B cell (primary cell): ENCODE measurements around the gene CDIP1. TPM values are rescaled to one million over a fixed set of nuclear protein-coding genes. Genes with fewer than 3 reads are reported as not detected.
A peak's percentile ranks its signal among the peaks of the same experiment; 100 is the strongest.

Source experiments
- ATAC-seq: fragments of 200-7000 bp; cut with Tn5 transposase; one replicate; pipeline ENCODE4 v1.10.0; 2021; ENCODE audit warnings: low read depth, mild to moderate bottlenecking, moderate number of reproducible peaks, moderate library complexity
- CTCF ChIA-PET: fragments of 350-600 bp; sonication (Branson Sonifier 250); formaldehyde crosslinking; loops from one replicate; lab custom pipeline; 2021; ENCODE audit warnings: antibody characterized with exemption, inconsistent platforms; lab: Charles Lee
- POLR2A ChIA-PET: fragments of 350-600 bp; sonication (Branson Sonifier 250); formaldehyde crosslinking; loops from one replicate; lab custom pipeline; 2021; ENCODE audit warnings: antibody characterized with exemption; lab: Charles Lee
- DNase-seq: peaks from one replicate; pipeline ENCODE4 v3.0.0; 2013
- H2AFZ ChIP-seq: 2 replicates; pipeline ENCODE4 v1.6.1; 2012; ENCODE audit warnings: mild to moderate bottlenecking, low read depth, low read length; ENCODE audit not compliant: insufficient read depth, poor library complexity, severe bottlenecking
- H3K27ac ChIP-seq, 2 donors: 1 replicate in 1 of 2; 2 replicates in 1 of 2; pipeline ENCODE4 v1.5.1; 2012 to 2013; ENCODE audit warnings: low read length in 2 of 2, mild to moderate bottlenecking in 2 of 2, moderate library complexity in 1 of 2
- H3K27me3 ChIP-seq, 4 experiments: fragments of 200-600 bp in 1 of 4; sonication (generic) in 1 of 4; replicated peaks in 1 of 4; 1 replicate in 2 of 4; 2 replicates in 2 of 4; pipeline versions ENCODE4 v1.6.1 to v1.7.0; 2013 to 2016; ENCODE audit warnings: low read length in 3 of 4, mild to moderate bottlenecking in 2 of 4, mixed read lengths in 1 of 4, moderate library complexity in 1 of 4; ENCODE audit not compliant: insufficient read depth in 4 of 4, control insufficient read depth in 3 of 4; ENCODE audit errors: control extremely low read depth in 1 of 4
- H3K36me3 ChIP-seq, 2 experiments: replicated peaks in 1 of 2; 1 replicate in 1 of 2; 2 replicates in 1 of 2; pipeline versions ENCODE4 v1.6.1 to v1.7.1; 2013; ENCODE audit warnings: low read length in 1 of 2; ENCODE audit not compliant: insufficient read depth in 2 of 2, control insufficient read depth in 1 of 2; ENCODE audit errors: control extremely low read depth in 1 of 2, extremely low read depth in 1 of 2
- H3K4me1 ChIP-seq, 2 donors: fragments of 200-600 bp in 1 of 2; sonication (generic) in 1 of 2; 1 replicate in 1 of 2; 2 replicates in 1 of 2; pipeline versions ENCODE4 v1.5.1 to v1.6.1; 2013 to 2017; ENCODE audit warnings: low read length in 2 of 2; ENCODE audit not compliant: control insufficient read depth in 2 of 2, insufficient read depth in 2 of 2
- H3K4me2 ChIP-seq: replicated peaks from 2 replicates; pipeline ENCODE3; 2012; ENCODE audit warnings: mild to moderate bottlenecking, low read depth, low read length; ENCODE audit not compliant: poor library complexity, severe bottlenecking
- H3K4me3 ChIP-seq, 5 experiments: fragments of 200-600 bp in 1 of 5; sonication (generic) in 1 of 5; 1 replicate in 3 of 5; 2 replicates in 2 of 5; pipeline versions ENCODE4 v1.5.1 to v1.7.0; 2011 to 2016; ENCODE audit warnings: low read length in 4 of 5, mild to moderate bottlenecking in 4 of 5, low read depth in 2 of 5, control low read depth in 1 of 5, moderate library complexity in 1 of 5; ENCODE audit not compliant: insufficient read depth in 1 of 5; ENCODE audit errors: control extremely low read depth in 1 of 5, extremely low read depth in 1 of 5
- H3K79me2 ChIP-seq: fragments of 200-600 bp; sonication (generic); one replicate; pipeline ENCODE4 v1.6.0; 2016; ENCODE audit warnings: low read length; ENCODE audit not compliant: control insufficient read depth, insufficient read depth
- H3K9ac ChIP-seq: fragments of 200-600 bp; sonication (generic); 2 replicates; pipeline ENCODE4 v1.6.1; 2017; ENCODE audit warnings: mild to moderate bottlenecking, low read length, moderate library complexity
- H3K9me3 ChIP-seq, 3 donors: one replicate each; pipeline versions ENCODE4 v1.6.1 to v1.7.1; 2013; ENCODE audit warnings: low read length in 2 of 3; ENCODE audit not compliant: control insufficient read depth in 2 of 3, insufficient read depth in 1 of 3; ENCODE audit errors: control extremely low read depth in 1 of 3
- H4K20me1 ChIP-seq: 2 replicates; pipeline ENCODE4 v1.6.0; 2012; ENCODE audit warnings: mild to moderate bottlenecking, low read length; ENCODE audit not compliant: insufficient read depth, control insufficient read depth, poor library complexity, severe bottlenecking
- H3K27ac Mint-ChIP-seq: one replicate; pipeline ENCODE4 v1.8.0; 2021; ENCODE audit warnings: mixed read lengths
- H3K27me3 Mint-ChIP-seq: one replicate; pipeline ENCODE4 v1.8.0; 2021; ENCODE audit warnings: mixed read lengths
- H3K4me1 Mint-ChIP-seq: one replicate; pipeline ENCODE4 v1.8.0; 2021; ENCODE audit warnings: mixed read lengths
- H3K4me3 Mint-ChIP-seq: one replicate; pipeline ENCODE4 v1.8.0; 2021; ENCODE audit warnings: mixed read lengths
- H3K9me3 Mint-ChIP-seq: one replicate; pipeline ENCODE4 v1.8.0; 2022; ENCODE audit warnings: mixed read lengths; ENCODE audit not compliant: insufficient read depth
- EZH2 ChIP-seq: IDR thresholded peaks from 2 replicates; pipeline ENCODE4 v1.6.1; 2012; ENCODE audit warnings: borderline replicate concordance, low read depth, mild to moderate bottlenecking, moderate library complexity, low read length; ENCODE audit not compliant: insufficient read depth, poor library complexity, severe bottlenecking
- WGBS: methylation state at CpG from one replicate; pipeline ENCODE4 v1.1.5; 2013; ENCODE audit warnings: missing lambda C conversion rate; ENCODE audit not compliant: insufficient coverage; 5-methylcytosine and 5-hydroxymethylcytosine counted together
- intact Hi-C: fragments of 100-400 bp; cut with micrococcal nuclease; formaldehyde crosslinking; loops from one replicate; pipeline ENCODE4 v1.10.0; 2022
- polyA plus RNA-seq: library from polyadenylated mRNA; depleted of rRNA; stranded (reverse); fragments of >200 nt; gene quantifications from 2 replicates; pipeline ENCODE4 v1.2.3, GENCODE V29; 2012
- total RNA-seq, 2 donors: library from RNA; stranded (reverse); fragments of 120-200 nt in 1 of 2; gene quantifications; 1 replicate in 1 of 2; 2 replicates in 1 of 2; pipeline versions ENCODE4 v1.2.3 to v1.2.4, GENCODE V29; 2013 to 2022
- TF ChIP-seq, protein P1 (sequence below): fragments of 200-600 bp; IDR thresholded peaks from one replicate; pipeline ENCODE4 v1.8.0; 2022; ENCODE audit warnings: antibody characterized with exemption, mild to moderate bottlenecking

The CDIP1 gene
- total and polyA plus RNA-seq, 2 donors (not counting 1 experiment from before 2014, with no cell fraction given), result 12.8 to 20.3 TPM

- DNase-seq (peak; percentile 82), ATAC-seq (peak; percentile 42)
- WGBS, result under 1% methylated on average over 55 of the region's 60 CpGs
- peak within 1 kb of the TSS; percentile 81 for H3K27ac Mint-ChIP-seq
- peak within 1 kb of the TSS; percentile 81 for H3K4me3 Mint-ChIP-seq
- Histone ChIP-seq H3K79me2 (peaks cover 39% of the 10 kb centered on the region), H3K36me3 (peaks cover 0 to under 1% of the 10 kb centered on the region in 2 experiments), H3K27me3 (no peaks in the 10 kb centered on the region), H3K4me2 (peak within 1 kb of the TSS; percentile 97), H2AFZ (peak within 1 kb of the TSS; percentile 92), H3K9me3 (peaks cover 0 to 4% (median 0%) of the 10 kb centered on the region in 3 donors), H3K4me1 (peaks cover 19 to 37% of the 10 kb centered on the region in 2 donors), H4K20me1 (peaks cover 10% of the 10 kb centered on the region), H3K9ac (peak within 1 kb of the TSS; percentile 75), H3K27ac (peak within 1 kb of the TSS; percentile 15 to 74), H3K4me3 (peak within 1 kb of the TSS in 4 of 5 experiments; percentile 58 to 76 (median 60))
- CTCF ChIA-PET, result interaction anchor here (0.7 to 5.5 kb wide), 3 partner anchors 32 to 142 kb away, joined by 3 to 70 read pairs (median 3); no protein-coding TSS in a partner anchor
- TF ChIP-seq, protein P1, sequence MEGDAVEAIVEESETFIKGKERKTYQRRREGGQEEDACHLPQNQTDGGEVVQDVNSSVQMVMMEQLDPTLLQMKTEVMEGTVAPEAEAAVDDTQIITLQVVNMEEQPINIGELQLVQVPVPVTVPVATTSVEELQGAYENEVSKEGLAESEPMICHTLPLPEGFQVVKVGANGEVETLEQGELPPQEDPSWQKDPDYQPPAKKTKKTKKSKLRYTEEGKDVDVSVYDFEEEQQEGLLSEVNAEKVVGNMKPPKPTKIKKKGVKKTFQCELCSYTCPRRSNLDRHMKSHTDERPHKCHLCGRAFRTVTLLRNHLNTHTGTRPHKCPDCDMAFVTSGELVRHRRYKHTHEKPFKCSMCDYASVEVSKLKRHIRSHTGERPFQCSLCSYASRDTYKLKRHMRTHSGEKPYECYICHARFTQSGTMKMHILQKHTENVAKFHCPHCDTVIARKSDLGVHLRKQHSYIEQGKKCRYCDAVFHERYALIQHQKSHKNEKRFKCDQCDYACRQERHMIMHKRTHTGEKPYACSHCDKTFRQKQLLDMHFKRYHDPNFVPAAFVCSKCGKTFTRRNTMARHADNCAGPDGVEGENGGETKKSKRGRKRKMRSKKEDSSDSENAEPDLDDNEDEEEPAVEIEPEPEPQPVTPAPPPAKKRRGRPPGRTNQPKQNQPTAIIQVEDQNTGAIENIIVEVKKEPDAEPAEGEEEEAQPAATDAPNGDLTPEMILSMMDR, result no peak
- TF ChIP-seq EZH2, result no peak
- intact Hi-C loops, result no loop called here
- H3K9me3 Mint-ChIP-seq, result no peaks in the 10 kb centered on the region
- POLR2A ChIA-PET, result interaction anchor here (0.6 to 0.7 kb wide), 2 partner anchors 31 to 598 kb away, joined by 3 read pairs; no protein-coding TSS in a partner anchor
- H3K27me3 Mint-ChIP-seq, result no peaks in the 10 kb centered on the region
- peaks cover 33% of the 10 kb centered on the region for H3K4me1 Mint-ChIP-seq
Measured at GRCh38 chr16:4474192-4474961, 64.2 kb downstream of the CDIP1 start, which contains the start of gene NMRAL1. NMRAL1 (minus strand) TSS chr16:4474625; CDS start chr16:4474132, 493 bp downstream.
